A549 (cell line): Measurements from ENCODE around the gene GLIS1. TPM values are rescaled to one million over a fixed set of nuclear protein-coding genes. Genes with fewer than 3 reads are reported as not detected.

ENCODE experiments used
- ATAC-seq, 2 experiments: fragments of 200-7000 bp in 1 of 2; fragments of >200 bp in 1 of 2; cut with Nextera tagmentation in 1 of 2; cut with Tn5 transposase in 1 of 2; 3 replicates each; pipeline versions ENCODE4 v1.8.0 to v1.9.1; 2018 to 2020; ENCODE audit warnings: mild to moderate bottlenecking in 1 of 2, moderate library complexity in 1 of 2
- CTCF ChIA-PET: fragments of 300-600 bp; sonication (Branson Sonifier 250); formaldehyde crosslinking; extraction: SDS; loops from one replicate; lab custom pipeline; 2021; ENCODE audit warnings: antibody characterized with exemption, inconsistent platforms; lab: Yijun Ruan, JAX
- POLR2A ChIA-PET: fragments of 350-600 bp; formaldehyde crosslinking; extraction: SDS; loops from one replicate; lab custom pipeline; 2021; ENCODE audit warnings: antibody characterized with exemption, inconsistent platforms; lab: Yijun Ruan, JAX
- DNase-seq, 2 experiments: peaks; one replicate each; pipeline versions ENCODE4 v3.0.0 to v3.0.0-alpha.2; 2011 to 2016; ENCODE audit warnings: low read depth in 1 of 2, low spot score in 1 of 2
- FAIRE-seq: peaks from 2 replicates; lab custom pipeline; 2011; peaks lifted over from hg19 to GRCh38; lab: Jason Lieb, UNC
- H3K27ac ChIP-seq, 2 experiments: fragments of >200 bp; sonication (Bioruptor Twin); formaldehyde crosslinking; 3 replicates each; pipeline ENCODE4 v1.5.1; 2016 to 2017
- H3K4me1 ChIP-seq: fragments of >200 bp; sonication (Bioruptor Twin); formaldehyde crosslinking; 3 replicates; pipeline ENCODE4 v1.6.1; 2016
- H3K4me2 ChIP-seq: fragments of >200 bp; sonication (Bioruptor Twin); formaldehyde crosslinking; 3 replicates; pipeline ENCODE4 v1.6.1; 2016
- H3K4me3 ChIP-seq: fragments of >200 bp; sonication (Bioruptor Twin); formaldehyde crosslinking; 3 replicates; pipeline ENCODE4 v1.5.1; 2016
- H3K9me3 ChIP-seq: fragments of >200 bp; sonication (Bioruptor Twin); formaldehyde crosslinking; 3 replicates; pipeline ENCODE4 v1.6.1; 2016
- CBX2 ChIP-seq: fragments of 200-600 bp; sonication (generic); IDR thresholded peaks from 2 replicates; pipeline ENCODE4 v1.6.1; 2016; ENCODE audit warnings: low read depth, mild to moderate bottlenecking, borderline replicate concordance
- CHD2 ChIP-seq: fragments of 150-350 bp; IDR thresholded peaks from 2 replicates; pipeline ENCODE4 v1.6.1; 2014; ENCODE audit warnings: low read length; ENCODE audit not compliant: partially characterized antibody
- EHF ChIP-seq: fragments of 250-450 bp; sonication (Bioruptor Pico); IDR thresholded peaks from 2 replicates; pipeline ENCODE4 v1.5.0; 2020; ENCODE audit warnings: mild to moderate bottlenecking
- EHMT2 ChIP-seq: fragments of 200-600 bp; sonication (generic); IDR thresholded peaks from 2 replicates; pipeline ENCODE4 v1.6.1; 2016; ENCODE audit warnings: antibody characterized with exemption, low read depth, mild to moderate bottlenecking, moderate library complexity
- EP300 ChIP-seq, 2 experiments: fragments of >200 bp; sonication (Bioruptor Twin); formaldehyde crosslinking; IDR thresholded peaks; 2 replicates in 1 of 2; 3 replicates in 1 of 2; pipeline ENCODE4 v1.6.1; 2016 to 2017
- FOXS1 ChIP-seq: fragments of 250-450 bp; sonication (Bioruptor Pico); IDR thresholded peaks from 2 replicates; pipeline ENCODE4 v1.5.0; 2020; ENCODE audit warnings: mild to moderate bottlenecking, moderate library complexity
- HOXA7 ChIP-seq: fragments of 250-450 bp; sonication (Bioruptor Pico); IDR thresholded peaks from 2 replicates; pipeline ENCODE4 v1.5.0; 2020; ENCODE audit warnings: mild to moderate bottlenecking, moderate library complexity
- JUN ChIP-seq, 2 experiments: fragments of >200 bp; sonication (Bioruptor Twin); formaldehyde crosslinking; IDR thresholded peaks; 2 replicates in 1 of 2; 3 replicates in 1 of 2; pipeline ENCODE4 v1.6.1; 2016 to 2017
- JUNB ChIP-seq: fragments of >200 bp; sonication (Bioruptor Twin); formaldehyde crosslinking; IDR thresholded peaks from 2 replicates; pipeline ENCODE4 v1.6.1; 2016
- KDM1A ChIP-seq: fragments of 200-600 bp; sonication (generic); IDR thresholded peaks from 2 replicates; pipeline ENCODE4 v1.6.1; 2016; ENCODE audit warnings: low read depth, mild to moderate bottlenecking
- MAFK ChIP-seq: fragments of 450-650 bp; IDR thresholded peaks from 2 replicates; pipeline ENCODE4 v1.6.1; 2014; ENCODE audit not compliant: partially characterized antibody
- NFE2L2 ChIP-seq: fragments of 150-350 bp; conservative IDR thresholded peaks from 2 replicates; pipeline ENCODE4 v1.6.1; 2014; ENCODE audit warnings: low read length
- NPAS2 ChIP-seq: fragments of 250-450 bp; sonication (Bioruptor Pico); IDR thresholded peaks from 2 replicates; pipeline ENCODE4 v1.8.0; 2022; ENCODE audit warnings: mild to moderate bottlenecking, moderate library complexity, borderline replicate concordance
- POLR2A ChIP-seq: IDR thresholded peaks from 2 replicates; pipeline ENCODE4 v1.6.1; 2012; ENCODE audit warnings: mild to moderate bottlenecking, low read length
- POLR2AphosphoS2 ChIP-seq: conservative IDR thresholded peaks from 2 replicates; pipeline ENCODE4 v1.6.1; 2012; ENCODE audit warnings: low read length, improper control_type of control experiment, inconsistent platforms
- RAD21 ChIP-seq, 2 experiments: fragments of >200 bp in 1 of 2; sonication (Bioruptor Twin) in 1 of 2; formaldehyde crosslinking in 1 of 2; IDR thresholded peaks in 1 of 2; conservative IDR thresholded peaks in 1 of 2; 2 replicates in 1 of 2; 3 replicates in 1 of 2; pipeline ENCODE4 v1.6.1; 2012 to 2018; ENCODE audit warnings: inconsistent platforms in 1 of 2
- TP53 ChIP-seq: fragments of 250-450 bp; sonication (Bioruptor Pico); IDR thresholded peaks from 2 replicates; pipeline ENCODE4 v1.5.0; 2021; ENCODE audit warnings: mild to moderate bottlenecking, moderate library complexity
- ZC3H11A ChIP-seq: fragments of 450-650 bp; IDR thresholded peaks from 2 replicates; pipeline ENCODE4 v1.6.1; 2014; ENCODE audit warnings: antibody characterized with exemption, mild to moderate bottlenecking
- ZFP36 ChIP-seq: fragments of 450-650 bp; IDR thresholded peaks from 2 replicates; pipeline ENCODE4 v1.6.1; 2014; ENCODE audit warnings: borderline replicate concordance; ENCODE audit not compliant: partially characterized antibody
- ZSCAN20 ChIP-seq: fragments of 250-450 bp; sonication (Bioruptor Pico); IDR thresholded peaks from 2 replicates; pipeline ENCODE4 v1.8.0; 2022; ENCODE audit warnings: mild to moderate bottlenecking, moderate library complexity
- WGBS: methylation state at CpG from one replicate; pipeline ENCODE4 v1.1.6; 2017; ENCODE audit errors: missing lambda C conversion rate; 5-methylcytosine and 5-hydroxymethylcytosine counted together
- polyA plus RNA-seq, 4 experiments: library from polyadenylated mRNA; depleted of rRNA in 3 of 4; stranded (reverse); fragments of >200 nt; fragmentation: RNase III in 1 of 4; extraction: RNeasy Plus Mini Kit Qiagen cat#74134 plus additional on column Dnase treatment in 1 of 4; gene quantifications; 2 replicates in 3 of 4; 3 replicates in 1 of 4; pipeline ENCODE4 v1.2.3, GENCODE V29; 2011 to 2017
- TF ChIP-seq, protein P1 (sequence below): IDR thresholded peaks from 2 replicates; pipeline ENCODE4 v1.6.1; 2012
- TF ChIP-seq, protein P2 (sequence below): IDR thresholded peaks from 2 replicates; pipeline ENCODE4 v1.6.1; 2012

GLIS1 gene
- polyA plus RNA-seq, 2 of the 4 experiments (the other 2 are of a cell fraction), result 0.04 TPM; not detected in 1

DNA sequence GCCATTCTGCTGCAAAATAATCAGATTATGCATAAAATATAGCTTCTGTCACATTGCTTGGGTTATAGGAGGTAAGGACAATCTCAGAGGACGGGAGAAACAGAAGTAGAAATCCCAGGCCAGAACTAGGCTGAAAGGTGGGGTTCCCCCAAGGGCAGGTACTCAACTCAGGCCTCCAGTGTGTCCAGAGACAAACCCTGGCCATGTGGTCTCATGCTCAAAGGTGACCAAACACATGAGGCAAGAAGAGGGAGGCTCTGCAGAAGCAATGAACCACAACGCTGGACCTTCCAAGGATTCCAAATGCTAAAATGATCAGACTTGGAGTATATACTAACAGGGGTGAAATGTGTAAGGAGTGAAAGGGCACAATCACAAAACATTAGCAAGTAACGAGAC lies 176.0 kb downstream of the GLIS1 start:
- ChIA-PET POLR2A (no interaction called here), CTCF (interaction anchor here (0.8 to 1.1 kb wide), 2 partner anchors 10 to 17 kb away, joined by 3 read pairs; no protein-coding TSS in a partner anchor)
- FAIRE-seq (no peak), DNase-seq (no peak), ATAC-seq (no peak)
- TF ChIP-seq, protein P1, sequence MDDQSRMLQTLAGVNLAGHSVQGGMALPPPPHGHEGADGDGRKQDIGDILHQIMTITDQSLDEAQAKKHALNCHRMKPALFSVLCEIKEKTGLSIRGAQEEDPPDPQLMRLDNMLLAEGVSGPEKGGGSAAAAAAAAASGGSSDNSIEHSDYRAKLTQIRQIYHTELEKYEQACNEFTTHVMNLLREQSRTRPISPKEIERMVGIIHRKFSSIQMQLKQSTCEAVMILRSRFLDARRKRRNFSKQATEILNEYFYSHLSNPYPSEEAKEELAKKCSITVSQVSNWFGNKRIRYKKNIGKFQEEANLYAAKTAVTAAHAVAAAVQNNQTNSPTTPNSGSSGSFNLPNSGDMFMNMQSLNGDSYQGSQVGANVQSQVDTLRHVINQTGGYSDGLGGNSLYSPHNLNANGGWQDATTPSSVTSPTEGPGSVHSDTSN, result no peak
- TF ChIP-seq ZSCAN20 (CRISPR knock-in tag) (no peak), ZFP36 (no peak), HOXA7 (CRISPR knock-in tag) (no peak), NPAS2 (CRISPR knock-in tag) (no peak), RAD21 (conservative IDR thresholded peaks at IDR 0.05 in 1 of 2, IDR thresholded peaks at IDR 0.05 in 1 of 2) (no peak)
- no peak overlapping the region for H3K4me2 ChIP-seq
- H3K27ac ChIP-seq, result no peak overlapping the region
- no peaks in the 10 kb centered on the region for H3K4me1 ChIP-seq
- no peaks in the 10 kb centered on the region for H3K9me3 ChIP-seq
- 54% methylated on average over 3 of the region's 3 CpGs for WGBS
- no peak overlapping the region for H3K4me3 ChIP-seq

DNA sequence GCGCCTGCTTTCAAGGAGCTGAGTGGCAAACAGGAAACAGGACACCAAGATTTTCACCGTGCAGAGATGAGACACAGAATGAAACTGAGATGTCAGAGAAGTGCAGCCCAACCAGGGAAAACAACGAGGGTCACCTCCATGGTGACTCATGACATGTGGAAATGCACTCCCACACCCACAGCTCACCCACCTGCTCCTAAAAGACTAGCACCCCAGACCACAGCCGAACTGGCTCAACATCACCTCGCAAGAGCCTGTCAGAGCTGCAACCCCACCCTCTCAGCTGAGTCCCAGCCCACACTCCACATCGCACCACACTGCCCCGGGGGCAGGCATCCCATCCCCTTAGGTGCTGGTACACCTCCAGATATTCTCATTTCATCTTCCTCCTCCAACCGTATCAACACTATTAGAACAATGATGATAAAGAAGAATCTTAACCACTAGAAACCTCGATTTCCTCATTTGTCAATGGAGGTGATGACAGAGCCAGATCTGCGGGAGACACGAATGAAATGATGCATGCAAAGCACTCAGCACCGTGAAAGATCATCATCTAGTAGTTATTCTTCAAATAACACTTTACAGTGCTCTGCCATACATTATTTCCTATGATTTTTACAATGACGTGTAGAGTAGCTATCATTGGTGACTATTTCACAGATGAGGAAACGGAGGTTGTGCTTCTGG lies 176.5 kb downstream of the GLIS1 start:
- H3K4me3 ChIP-seq, result no peak overlapping the region
- TF ChIP-seq EHMT2 (no peak), KDM1A (no peak), TP53 (CRISPR knock-in tag) (no peak), CBX2 (no peak), HOXA7 (CRISPR knock-in tag) (no peak), EP300 (IDR thresholded peaks at IDR 0.05) (no peak), CHD2 (no peak), EHF (CRISPR knock-in tag) (no peak), MAFK (no peak), NFE2L2 (no peak), JUNB (no peak), FOXS1 (CRISPR knock-in tag) (no peak), RAD21 (conservative IDR thresholded peaks at IDR 0.05 in 1 of 2, IDR thresholded peaks at IDR 0.05 in 1 of 2) (no peak), ZC3H11A (no peak)
- TF ChIP-seq, protein P2, sequence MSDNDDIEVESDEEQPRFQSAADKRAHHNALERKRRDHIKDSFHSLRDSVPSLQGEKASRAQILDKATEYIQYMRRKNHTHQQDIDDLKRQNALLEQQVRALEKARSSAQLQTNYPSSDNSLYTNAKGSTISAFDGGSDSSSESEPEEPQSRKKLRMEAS, result no peak
- H3K4me1 ChIP-seq, result no peaks in the 10 kb centered on the region
- POLR2A ChIA-PET, result no interaction called here
- no peak for DNase-seq
- no peaks in the 10 kb centered on the region for H3K9me3 ChIP-seq
- ATAC-seq, result no peak
- CTCF ChIA-PET, result interaction anchor here (0.8 to 1.1 kb wide), 2 partner anchors 10 to 17 kb away, joined by 3 read pairs; no protein-coding TSS in a partner anchor
- WGBS, result 51% methylated on average over 13 of the region's 14 CpGs
- no peak overlapping the region for H3K27ac ChIP-seq
- FAIRE-seq, result no peak
- no peak overlapping the region for H3K4me2 ChIP-seq

DNA sequence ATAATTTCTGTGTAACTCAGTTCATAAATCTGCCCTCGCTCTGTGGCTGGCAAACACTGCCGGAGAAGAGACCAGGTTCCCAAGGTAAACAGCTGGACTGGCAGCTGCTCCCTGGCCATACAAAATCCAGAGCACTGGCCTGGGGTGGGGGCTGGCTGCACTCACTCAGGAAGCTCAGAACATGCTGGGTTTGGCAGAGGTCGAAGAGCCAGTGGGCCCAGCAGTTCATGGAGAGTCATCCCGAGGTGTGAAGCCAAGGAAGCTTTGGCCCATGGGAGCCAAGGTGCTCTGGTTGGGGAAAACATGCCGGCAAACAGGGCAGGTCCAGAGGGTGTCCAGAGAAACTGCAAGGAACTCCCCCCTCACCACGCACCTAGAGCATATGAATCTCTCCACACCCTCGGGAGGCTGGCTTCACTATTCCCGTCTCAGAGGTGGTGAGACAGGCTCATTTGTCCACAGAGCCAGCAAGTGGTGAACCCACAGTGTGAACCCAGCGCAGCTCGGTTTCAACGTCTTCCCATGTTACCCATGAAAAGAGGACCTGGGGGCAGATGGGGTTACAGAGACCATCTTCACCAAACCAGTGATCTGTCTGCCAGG lies 177.4 kb downstream of the GLIS1 start:
- Histone ChIP-seq H3K4me1 (no peaks in the 10 kb centered on the region), H3K27ac (no peak overlapping the region), H3K4me2 (no peak overlapping the region), H3K4me3 (no peak overlapping the region), H3K9me3 (no peaks in the 10 kb centered on the region)
- FAIRE-seq, result no peak
- TF ChIP-seq, protein P1, result no peak
- no peak for TF ChIP-seq KDM1A
- TF ChIP-seq POLR2AphosphoS2, result no peak
- TF ChIP-seq JUN (IDR thresholded peaks at IDR 0.05), result no peak
- TF ChIP-seq POLR2A, result no peak
- ATAC-seq, result no peak
- WGBS, result 61% methylated on average over 10 of the region's 11 CpGs
- DNase-seq, result no peak
- CTCF ChIA-PET, result interaction anchor here (0.6 kb wide), 1 partner anchor 369 kb away, joined by 3 read pairs; no protein-coding TSS in a partner anchor
- POLR2A ChIA-PET, result no interaction called here
